Fibroblast of skin of left quadriceps (primary cell): ENCODE data around the gene DGKH.
"Not testable (repeated sequence)": the region's sequence is repeated elsewhere in the genome, so short reads cannot be mapped to it uniquely, and the experiment has no call there.

Source experiments
- DNase-seq, 2 experiments: peaks; one replicate each; pipeline ENCODE4 v3.0.0-alpha.2; 2013; ENCODE audit warnings: low read depth in 2 of 2

The DGKH gene

GRCh38 chr13:42041011-42041683 lies 7.3 kb upstream of the DGKH start:
- DNase-seq, result no peak

- DNase-seq, result no peak
Observed at GRCh38 chr13:42041684-42042035, 6.8 kb upstream of the DGKH start.

GRCh38 chr13:42043676-42044075 lies 4.8 kb upstream of the DGKH start:
- DNase-seq, result no peak

GRCh38 chr13:42046448-42046847 lies 2.0 kb upstream of the DGKH start:
- no peak for DNase-seq

- DNase-seq, result no peak
Observed at GRCh38 chr13:42047561-42048341, 697 bp upstream of the DGKH start.

- DNase-seq, result no peak
Observed at GRCh38 chr13:42048684-42049453, 421 bp downstream of the DGKH start.

- no peak for DNase-seq
Observed at GRCh38 chr13:42049454-42049813, 986 bp downstream of the DGKH start.

- DNase-seq, result no peak
Observed at GRCh38 chr13:42054798-42055499, 6.5 kb downstream of the DGKH start.

GRCh38 chr13:42055500-42056085 lies 7.1 kb downstream of the DGKH start:
- DNase-seq, result no peak

GRCh38 chr13:42056146-42056545 lies 7.7 kb downstream of the DGKH start:
- no peak for DNase-seq

GRCh38 chr13:42056583-42056982 lies 8.1 kb downstream of the DGKH start:
- DNase-seq, result no peak

GRCh38 chr13:42057918-42058530 lies 9.6 kb downstream of the DGKH start:
- DNase-seq, result no peak

GRCh38 chr13:42061943-42062342 lies 13.5 kb downstream of the DGKH start:
- no peak for DNase-seq

- no peak for DNase-seq
Observed at GRCh38 chr13:42063105-42063504, 14.7 kb downstream of the DGKH start.

GRCh38 chr13:42064259-42064658 lies 15.8 kb downstream of the DGKH start:
- DNase-seq, result no peak

- DNase-seq, result no peak
Observed at GRCh38 chr13:42064966-42065365, 16.5 kb downstream of the DGKH start.

- DNase-seq, result no peak
Observed at GRCh38 chr13:42065414-42065813, 17.0 kb downstream of the DGKH start.

GRCh38 chr13:42066542-42066941 lies 18.1 kb downstream of the DGKH start:
- peak; percentile 85 to 87 for DNase-seq

GRCh38 chr13:42068886-42069285 lies 20.4 kb downstream of the DGKH start:
- no peak for DNase-seq

GRCh38 chr13:42070599-42070998 lies 22.2 kb downstream of the DGKH start:
- DNase-seq, result not testable (repeated sequence)

GRCh38 chr13:42071179-42071578 lies 22.7 kb downstream of the DGKH start:
- not testable (repeated sequence) for DNase-seq
